ENCODE measurements around the gene HEPACAM.

The HEPACAM gene

GRCh38 chr11:124982043-124982442 is 46.2 kb upstream of the HEPACAM start:
- Histone ChIP-seq H3K9me2 (replicated peaks; ENCODE audit: control insufficient read depth, low read length) (no peaks in the 10 kb centered on the region), H3K27ac (ENCODE audit: low read depth, low read length) (no peak overlapping the region), H4K20me1 (ENCODE audit: control insufficient read depth, insufficient read depth, low read depth, low read length) (no peaks in the 10 kb centered on the region), H3K79me2 (ENCODE audit: control insufficient read depth, low read length) (no peaks in the 10 kb centered on the region), H3K36me3 (ENCODE audit: control insufficient read depth, low read length) (peaks cover 1% of the 10 kb centered on the region; the same call in 1 of the 2 replicates), H3K4me2 (ENCODE audit: low read length) (no peak overlapping the region), H3K4me3 (ENCODE audit: low read length) (no peak overlapping the region), H3K27me3 (ENCODE audit: control insufficient read depth, low read length) (no peaks in the 10 kb centered on the region), H3K9me3 (ENCODE audit: control insufficient read depth, insufficient read depth, low read length) (peaks cover 6% of the 10 kb centered on the region; the same call in 1 of the 2 replicates), H3K4me1 (ENCODE audit: control insufficient read depth, low read length) (no peaks in the 10 kb centered on the region), H3F3A (ENCODE audit: control insufficient read depth, insufficient read depth) (no peaks in the 10 kb centered on the region)
- TF ChIP-seq CTCF (IDR thresholded peaks at IDR 0.05; ENCODE audit: low read depth, low read length, poor library complexity, severe bottlenecking): no peak
- TF ChIP-seq EZH2phosphoT487 (IDR thresholded peaks at IDR 0.05; ENCODE audit: borderline replicate concordance, low read length): no peak

DNA sequence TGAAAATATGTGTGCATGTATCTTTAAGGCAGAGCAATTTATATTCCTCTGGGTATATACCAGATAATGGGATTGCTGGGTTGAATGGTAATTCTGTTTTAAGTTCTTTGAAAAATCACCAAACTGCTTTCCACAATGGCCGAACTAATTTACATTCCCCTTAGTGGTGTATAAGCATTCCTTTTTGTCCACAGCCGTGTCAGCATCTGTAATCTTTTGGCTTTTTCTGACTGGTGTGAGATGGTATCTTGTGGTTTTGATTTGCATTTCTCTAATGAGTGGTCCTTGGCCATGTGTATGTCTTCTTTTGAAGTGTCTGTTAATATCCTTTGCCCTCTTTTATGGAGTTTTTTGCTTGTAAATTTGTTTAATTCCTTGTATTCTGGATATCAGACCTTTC is 42.5 kb upstream of the HEPACAM start:
- H3K27ac ChIP-seq (ENCODE audit: low read depth, low read length): no peak overlapping the region
- TF ChIP-seq EZH2phosphoT487 (IDR thresholded peaks at IDR 0.05; ENCODE audit: borderline replicate concordance, low read length) (no peak), CTCF (IDR thresholded peaks at IDR 0.05; ENCODE audit: low read depth, low read length, poor library complexity, severe bottlenecking) (no peak)
- H3K4me3 ChIP-seq (ENCODE audit: low read length): no peak overlapping the region
- H3K79me2 ChIP-seq (ENCODE audit: control insufficient read depth, low read length): no peaks in the 10 kb centered on the region
- peaks cover 6% of the 10 kb centered on the region; the same call in 1 of the 2 replicates for H3K9me3 ChIP-seq (ENCODE audit: control insufficient read depth, insufficient read depth, low read length)
- H3K36me3 ChIP-seq (ENCODE audit: control insufficient read depth, low read length): no peaks in the 10 kb centered on the region
- no peaks in the 10 kb centered on the region for H3K4me1 ChIP-seq (ENCODE audit: control insufficient read depth, low read length)
- H3K27me3 ChIP-seq (ENCODE audit: control insufficient read depth, low read length): no peaks in the 10 kb centered on the region
- no peaks in the 10 kb centered on the region for H3F3A ChIP-seq (ENCODE audit: control insufficient read depth, insufficient read depth)
- no peaks in the 10 kb centered on the region for H4K20me1 ChIP-seq (ENCODE audit: control insufficient read depth, insufficient read depth, low read depth, low read length)
- H3K4me2 ChIP-seq (ENCODE audit: low read length): no peak overlapping the region
- H3K9me2 ChIP-seq (replicated peaks; ENCODE audit: control insufficient read depth, low read length): no peaks in the 10 kb centered on the region

GRCh38 chr11:124977006-124977405 is 41.2 kb upstream of the HEPACAM start:
- Histone ChIP-seq H3K36me3 (ENCODE audit: control insufficient read depth, low read length) (no peaks in the 10 kb centered on the region), H4K20me1 (ENCODE audit: control insufficient read depth, insufficient read depth, low read depth, low read length) (no peaks in the 10 kb centered on the region), H3K4me1 (ENCODE audit: control insufficient read depth, low read length) (no peaks in the 10 kb centered on the region), H3F3A (ENCODE audit: control insufficient read depth, insufficient read depth) (no peaks in the 10 kb centered on the region), H3K79me2 (ENCODE audit: control insufficient read depth, low read length) (no peaks in the 10 kb centered on the region), H3K9me2 (replicated peaks; ENCODE audit: control insufficient read depth, low read length) (no peaks in the 10 kb centered on the region), H3K27ac (ENCODE audit: low read depth, low read length) (no peak overlapping the region), H3K9me3 (ENCODE audit: control insufficient read depth, insufficient read depth, low read length) (peaks cover 6% of the 10 kb centered on the region; the same call in 1 of the 2 replicates), H3K4me2 (ENCODE audit: low read length) (no peak overlapping the region), H3K4me3 (ENCODE audit: low read length) (no peak overlapping the region), H3K27me3 (ENCODE audit: control insufficient read depth, low read length) (no peaks in the 10 kb centered on the region)
- TF ChIP-seq CTCF (IDR thresholded peaks at IDR 0.05; ENCODE audit: low read depth, low read length, poor library complexity, severe bottlenecking): no peak

DNA sequence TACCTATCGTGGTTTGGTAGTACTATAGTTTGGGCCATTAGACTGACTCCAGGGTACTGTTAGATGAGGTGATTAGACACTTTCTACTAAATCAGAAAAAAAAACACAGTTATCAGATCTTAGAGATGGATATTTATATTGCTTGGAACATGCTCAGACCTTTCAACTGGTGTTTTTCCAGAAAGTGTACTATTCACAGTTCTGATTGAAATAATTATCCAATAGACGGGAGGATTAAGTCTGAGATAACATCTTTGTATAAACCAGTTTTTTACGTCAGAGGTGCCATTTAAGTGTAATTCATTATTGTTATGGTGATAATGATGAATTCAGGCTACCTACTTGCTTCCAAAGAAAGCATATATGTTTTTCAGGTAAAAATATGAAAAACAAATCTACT is 40.7 kb upstream of the HEPACAM start:
- no peaks in the 10 kb centered on the region for H3K4me1 ChIP-seq (ENCODE audit: control insufficient read depth, low read length)
- TF ChIP-seq EZH2phosphoT487 (IDR thresholded peaks at IDR 0.05; ENCODE audit: borderline replicate concordance, low read length) (no peak), CTCF (IDR thresholded peaks at IDR 0.05; ENCODE audit: low read depth, low read length, poor library complexity, severe bottlenecking) (no peak)
- no peak overlapping the region for H3K4me2 ChIP-seq (ENCODE audit: low read length)
- no peak overlapping the region for H3K4me3 ChIP-seq (ENCODE audit: low read length)
- no peaks in the 10 kb centered on the region for H3K27me3 ChIP-seq (ENCODE audit: control insufficient read depth, low read length)
- H4K20me1 ChIP-seq (ENCODE audit: control insufficient read depth, insufficient read depth, low read depth, low read length): no peaks in the 10 kb centered on the region
- no peaks in the 10 kb centered on the region for H3K9me2 ChIP-seq (replicated peaks; ENCODE audit: control insufficient read depth, low read length)
- H3K27ac ChIP-seq (ENCODE audit: low read depth, low read length): no peak overlapping the region
- H3K36me3 ChIP-seq (ENCODE audit: control insufficient read depth, low read length): no peaks in the 10 kb centered on the region
- H3K79me2 ChIP-seq (ENCODE audit: control insufficient read depth, low read length): no peaks in the 10 kb centered on the region
- peaks cover 6% of the 10 kb centered on the region; the same call in 1 of the 2 replicates for H3K9me3 ChIP-seq (ENCODE audit: control insufficient read depth, insufficient read depth, low read length)
- H3F3A ChIP-seq (ENCODE audit: control insufficient read depth, insufficient read depth): no peaks in the 10 kb centered on the region
